SK-N-SH (cell line): Measurements from ENCODE around the gene CHMP1B.

Experiments used
- CHD2 ChIP-seq: fragments of 150-350 bp; IDR thresholded peaks from 2 replicates; pipeline ENCODE4 v1.6.1; 2018; ENCODE audit warnings: low read length; ENCODE audit not compliant: partially characterized antibody
- JUND ChIP-seq: IDR thresholded peaks from 2 replicates; pipeline ENCODE4 v1.4.0; 2012
- POLR2AphosphoS5 ChIP-seq: IDR thresholded peaks from 2 replicates; pipeline ENCODE4 v1.6.1; 2012; ENCODE audit warnings: low read depth, low read length
- RAD21 ChIP-seq: IDR thresholded peaks from 2 replicates; pipeline ENCODE4 v1.6.1; 2012; ENCODE audit warnings: mild to moderate bottlenecking, low read length
- RCOR1 ChIP-seq: fragments of 150-350 bp; IDR thresholded peaks from 2 replicates; pipeline ENCODE4 v1.6.1; 2017; ENCODE audit warnings: antibody characterized with exemption, low read length
- TAF1 ChIP-seq: IDR thresholded peaks from 2 replicates; pipeline ENCODE4 v1.6.1; 2012; ENCODE audit warnings: low read depth, mild to moderate bottlenecking, low read length, moderate library complexity, borderline replicate concordance
- TEAD4 ChIP-seq: IDR thresholded peaks from 2 replicates; pipeline ENCODE4 v1.4.0; 2012; ENCODE audit warnings: mild to moderate bottlenecking, borderline replicate concordance; ENCODE audit not compliant: insufficient read depth
- YY1 ChIP-seq: IDR thresholded peaks from 2 replicates; pipeline ENCODE4 v1.4.0; 2012; ENCODE audit warnings: low read depth, mild to moderate bottlenecking
- TF ChIP-seq, protein P1 (sequence below): fragments of 200-600 bp; sonication (generic); IDR thresholded peaks from 2 replicates; pipeline ENCODE4 v1.6.1; 2017; ENCODE audit warnings: antibody characterized with exemption, mild to moderate bottlenecking, moderate library complexity
- TF ChIP-seq, protein P2 (sequence below): IDR thresholded peaks from 2 replicates; pipeline ENCODE4 v1.6.1; 2012; ENCODE audit warnings: mild to moderate bottlenecking, low read depth, low read length, moderate library complexity
- TF ChIP-seq, protein P3 (sequence below): IDR thresholded peaks from 2 replicates; pipeline ENCODE4; 2012
- TF ChIP-seq, protein P4 (sequence below): fragments of 150-350 bp; IDR thresholded peaks from 2 replicates; pipeline ENCODE4 v1.6.1; 2017; ENCODE audit warnings: antibody characterized with exemption, low read length, low read depth, borderline replicate concordance
- TF ChIP-seq, protein P5 (sequence below): IDR thresholded peaks from 2 replicates; pipeline ENCODE4 v1.4.0; 2012; ENCODE audit warnings: low read depth, borderline replicate concordance

DNA sequence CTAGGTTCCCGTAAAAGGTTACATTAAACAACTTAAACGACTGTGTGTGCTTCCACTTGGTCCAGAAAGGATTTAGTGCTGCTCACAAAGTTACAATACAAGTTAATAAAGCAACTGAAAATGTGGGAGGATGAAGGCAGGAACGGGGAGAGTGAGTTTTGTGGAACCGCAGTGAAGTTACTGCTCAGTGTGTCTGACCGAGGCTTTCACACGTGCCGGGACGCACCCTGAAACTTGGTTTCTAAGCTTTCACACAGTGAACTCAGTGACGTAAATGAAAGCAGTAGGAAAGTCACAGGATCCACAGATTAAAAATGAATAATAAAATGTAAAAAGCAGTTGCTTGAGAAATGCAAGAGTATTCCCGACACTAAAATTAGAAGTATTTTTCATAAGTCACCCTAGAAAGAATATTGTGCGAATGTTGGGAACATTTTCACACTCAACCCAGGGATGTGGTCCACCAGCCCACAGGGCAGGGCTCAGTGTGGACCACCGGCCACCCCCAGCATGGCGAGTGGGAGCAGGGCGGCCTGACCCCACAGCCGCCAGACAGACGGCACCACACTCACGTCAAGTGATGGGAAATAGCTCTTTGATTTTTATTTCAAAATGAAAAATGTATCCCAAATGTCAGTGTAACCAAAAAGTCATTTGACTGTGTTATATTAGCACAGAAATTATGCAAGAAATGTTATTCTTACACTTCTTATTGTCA, 32.6 kb upstream of the CHMP1B start:
- TF ChIP-seq YY1 (no peak), TEAD4 (no peak), TAF1 (no peak), RCOR1 (no peak), POLR2AphosphoS5 (no peak), CHD2 (no peak), JUND (no peak), RAD21 (no peak)
- TF ChIP-seq, protein P1, sequence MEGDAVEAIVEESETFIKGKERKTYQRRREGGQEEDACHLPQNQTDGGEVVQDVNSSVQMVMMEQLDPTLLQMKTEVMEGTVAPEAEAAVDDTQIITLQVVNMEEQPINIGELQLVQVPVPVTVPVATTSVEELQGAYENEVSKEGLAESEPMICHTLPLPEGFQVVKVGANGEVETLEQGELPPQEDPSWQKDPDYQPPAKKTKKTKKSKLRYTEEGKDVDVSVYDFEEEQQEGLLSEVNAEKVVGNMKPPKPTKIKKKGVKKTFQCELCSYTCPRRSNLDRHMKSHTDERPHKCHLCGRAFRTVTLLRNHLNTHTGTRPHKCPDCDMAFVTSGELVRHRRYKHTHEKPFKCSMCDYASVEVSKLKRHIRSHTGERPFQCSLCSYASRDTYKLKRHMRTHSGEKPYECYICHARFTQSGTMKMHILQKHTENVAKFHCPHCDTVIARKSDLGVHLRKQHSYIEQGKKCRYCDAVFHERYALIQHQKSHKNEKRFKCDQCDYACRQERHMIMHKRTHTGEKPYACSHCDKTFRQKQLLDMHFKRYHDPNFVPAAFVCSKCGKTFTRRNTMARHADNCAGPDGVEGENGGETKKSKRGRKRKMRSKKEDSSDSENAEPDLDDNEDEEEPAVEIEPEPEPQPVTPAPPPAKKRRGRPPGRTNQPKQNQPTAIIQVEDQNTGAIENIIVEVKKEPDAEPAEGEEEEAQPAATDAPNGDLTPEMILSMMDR, result no peak
- TF ChIP-seq, protein P2, sequence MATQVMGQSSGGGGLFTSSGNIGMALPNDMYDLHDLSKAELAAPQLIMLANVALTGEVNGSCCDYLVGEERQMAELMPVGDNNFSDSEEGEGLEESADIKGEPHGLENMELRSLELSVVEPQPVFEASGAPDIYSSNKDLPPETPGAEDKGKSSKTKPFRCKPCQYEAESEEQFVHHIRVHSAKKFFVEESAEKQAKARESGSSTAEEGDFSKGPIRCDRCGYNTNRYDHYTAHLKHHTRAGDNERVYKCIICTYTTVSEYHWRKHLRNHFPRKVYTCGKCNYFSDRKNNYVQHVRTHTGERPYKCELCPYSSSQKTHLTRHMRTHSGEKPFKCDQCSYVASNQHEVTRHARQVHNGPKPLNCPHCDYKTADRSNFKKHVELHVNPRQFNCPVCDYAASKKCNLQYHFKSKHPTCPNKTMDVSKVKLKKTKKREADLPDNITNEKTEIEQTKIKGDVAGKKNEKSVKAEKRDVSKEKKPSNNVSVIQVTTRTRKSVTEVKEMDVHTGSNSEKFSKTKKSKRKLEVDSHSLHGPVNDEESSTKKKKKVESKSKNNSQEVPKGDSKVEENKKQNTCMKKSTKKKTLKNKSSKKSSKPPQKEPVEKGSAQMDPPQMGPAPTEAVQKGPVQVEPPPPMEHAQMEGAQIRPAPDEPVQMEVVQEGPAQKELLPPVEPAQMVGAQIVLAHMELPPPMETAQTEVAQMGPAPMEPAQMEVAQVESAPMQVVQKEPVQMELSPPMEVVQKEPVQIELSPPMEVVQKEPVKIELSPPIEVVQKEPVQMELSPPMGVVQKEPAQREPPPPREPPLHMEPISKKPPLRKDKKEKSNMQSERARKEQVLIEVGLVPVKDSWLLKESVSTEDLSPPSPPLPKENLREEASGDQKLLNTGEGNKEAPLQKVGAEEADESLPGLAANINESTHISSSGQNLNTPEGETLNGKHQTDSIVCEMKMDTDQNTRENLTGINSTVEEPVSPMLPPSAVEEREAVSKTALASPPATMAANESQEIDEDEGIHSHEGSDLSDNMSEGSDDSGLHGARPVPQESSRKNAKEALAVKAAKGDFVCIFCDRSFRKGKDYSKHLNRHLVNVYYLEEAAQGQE, result no peak
- TF ChIP-seq, protein P3, sequence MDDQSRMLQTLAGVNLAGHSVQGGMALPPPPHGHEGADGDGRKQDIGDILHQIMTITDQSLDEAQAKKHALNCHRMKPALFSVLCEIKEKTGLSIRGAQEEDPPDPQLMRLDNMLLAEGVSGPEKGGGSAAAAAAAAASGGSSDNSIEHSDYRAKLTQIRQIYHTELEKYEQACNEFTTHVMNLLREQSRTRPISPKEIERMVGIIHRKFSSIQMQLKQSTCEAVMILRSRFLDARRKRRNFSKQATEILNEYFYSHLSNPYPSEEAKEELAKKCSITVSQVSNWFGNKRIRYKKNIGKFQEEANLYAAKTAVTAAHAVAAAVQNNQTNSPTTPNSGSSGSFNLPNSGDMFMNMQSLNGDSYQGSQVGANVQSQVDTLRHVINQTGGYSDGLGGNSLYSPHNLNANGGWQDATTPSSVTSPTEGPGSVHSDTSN, result no peak
- TF ChIP-seq, protein P4, sequence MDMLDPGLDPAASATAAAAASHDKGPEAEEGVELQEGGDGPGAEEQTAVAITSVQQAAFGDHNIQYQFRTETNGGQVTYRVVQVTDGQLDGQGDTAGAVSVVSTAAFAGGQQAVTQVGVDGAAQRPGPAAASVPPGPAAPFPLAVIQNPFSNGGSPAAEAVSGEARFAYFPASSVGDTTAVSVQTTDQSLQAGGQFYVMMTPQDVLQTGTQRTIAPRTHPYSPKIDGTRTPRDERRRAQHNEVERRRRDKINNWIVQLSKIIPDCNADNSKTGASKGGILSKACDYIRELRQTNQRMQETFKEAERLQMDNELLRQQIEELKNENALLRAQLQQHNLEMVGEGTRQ, result no peak
- TF ChIP-seq, protein P5, sequence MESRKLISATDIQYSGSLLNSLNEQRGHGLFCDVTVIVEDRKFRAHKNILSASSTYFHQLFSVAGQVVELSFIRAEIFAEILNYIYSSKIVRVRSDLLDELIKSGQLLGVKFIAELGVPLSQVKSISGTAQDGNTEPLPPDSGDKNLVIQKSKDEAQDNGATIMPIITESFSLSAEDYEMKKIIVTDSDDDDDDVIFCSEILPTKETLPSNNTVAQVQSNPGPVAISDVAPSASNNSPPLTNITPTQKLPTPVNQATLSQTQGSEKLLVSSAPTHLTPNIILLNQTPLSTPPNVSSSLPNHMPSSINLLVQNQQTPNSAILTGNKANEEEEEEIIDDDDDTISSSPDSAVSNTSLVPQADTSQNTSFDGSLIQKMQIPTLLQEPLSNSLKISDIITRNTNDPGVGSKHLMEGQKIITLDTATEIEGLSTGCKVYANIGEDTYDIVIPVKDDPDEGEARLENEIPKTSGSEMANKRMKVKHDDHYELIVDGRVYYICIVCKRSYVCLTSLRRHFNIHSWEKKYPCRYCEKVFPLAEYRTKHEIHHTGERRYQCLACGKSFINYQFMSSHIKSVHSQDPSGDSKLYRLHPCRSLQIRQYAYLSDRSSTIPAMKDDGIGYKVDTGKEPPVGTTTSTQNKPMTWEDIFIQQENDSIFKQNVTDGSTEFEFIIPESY, result no peak
